Activated CD4-positive, alpha-beta T cell treated with anti-CD3 and anti-CD28 coated beads, Interleukin-2, amount 50 U/mL, for 1 hour (primary cell): Measurements from ENCODE around the gene CAPN6.

ENCODE experiments used
- DNase-seq: peaks from one replicate; pipeline ENCODE4 v3.0.0-alpha.2; 2020

CAPN6 gene, protein sequence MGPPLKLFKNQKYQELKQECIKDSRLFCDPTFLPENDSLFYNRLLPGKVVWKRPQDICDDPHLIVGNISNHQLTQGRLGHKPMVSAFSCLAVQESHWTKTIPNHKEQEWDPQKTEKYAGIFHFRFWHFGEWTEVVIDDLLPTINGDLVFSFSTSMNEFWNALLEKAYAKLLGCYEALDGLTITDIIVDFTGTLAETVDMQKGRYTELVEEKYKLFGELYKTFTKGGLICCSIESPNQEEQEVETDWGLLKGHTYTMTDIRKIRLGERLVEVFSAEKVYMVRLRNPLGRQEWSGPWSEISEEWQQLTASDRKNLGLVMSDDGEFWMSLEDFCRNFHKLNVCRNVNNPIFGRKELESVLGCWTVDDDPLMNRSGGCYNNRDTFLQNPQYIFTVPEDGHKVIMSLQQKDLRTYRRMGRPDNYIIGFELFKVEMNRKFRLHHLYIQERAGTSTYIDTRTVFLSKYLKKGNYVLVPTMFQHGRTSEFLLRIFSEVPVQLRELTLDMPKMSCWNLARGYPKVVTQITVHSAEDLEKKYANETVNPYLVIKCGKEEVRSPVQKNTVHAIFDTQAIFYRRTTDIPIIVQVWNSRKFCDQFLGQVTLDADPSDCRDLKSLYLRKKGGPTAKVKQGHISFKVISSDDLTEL

DNA sequence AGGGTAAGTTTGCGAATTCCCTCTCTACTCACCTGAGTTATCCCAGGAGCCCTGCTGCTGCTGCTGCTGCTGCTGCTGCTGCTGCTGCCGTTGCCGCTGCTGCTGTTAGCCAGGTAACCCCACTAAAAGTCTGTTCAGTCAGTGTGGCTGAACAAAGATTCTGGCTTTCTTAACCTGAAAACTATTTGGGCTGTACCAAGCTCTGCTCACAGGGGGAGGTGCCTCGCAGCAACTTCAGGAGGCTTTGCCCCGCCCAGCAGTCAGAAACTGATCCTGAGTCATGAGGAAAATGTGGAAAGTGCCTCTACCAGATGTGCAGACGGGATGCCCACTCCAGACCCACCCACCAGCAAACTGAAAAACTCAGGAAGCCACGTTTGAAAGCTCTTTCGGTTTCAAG, at the start of gene CAPN6:
Gene CAPN6, minus strand, starts transcription at position 145 of the 400 bp plus-strand sequence. CDS start 6,547 bp downstream, outside the sequence.
- DNase-seq = no peak

DNA sequence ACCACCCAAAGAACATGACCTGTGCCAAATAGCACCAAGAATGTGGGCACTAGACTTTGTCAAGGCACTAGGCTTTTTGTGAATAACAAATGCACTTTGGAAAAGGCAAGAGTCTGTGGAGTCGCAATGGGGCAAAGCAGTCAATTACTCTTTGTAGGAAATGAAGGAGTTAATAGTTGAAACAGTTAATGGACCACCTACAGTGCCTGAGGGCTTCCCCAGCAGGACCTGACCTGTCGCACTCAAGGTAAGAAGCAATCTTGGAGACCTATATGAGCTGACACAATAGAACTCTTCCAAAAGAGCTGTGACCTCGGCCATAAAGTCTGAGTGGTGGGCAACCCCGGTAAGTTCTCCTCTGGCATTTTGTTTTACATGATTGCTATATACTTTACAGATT, 49.2 kb upstream of the CAPN6 start:
- no peak for DNase-seq

DNA sequence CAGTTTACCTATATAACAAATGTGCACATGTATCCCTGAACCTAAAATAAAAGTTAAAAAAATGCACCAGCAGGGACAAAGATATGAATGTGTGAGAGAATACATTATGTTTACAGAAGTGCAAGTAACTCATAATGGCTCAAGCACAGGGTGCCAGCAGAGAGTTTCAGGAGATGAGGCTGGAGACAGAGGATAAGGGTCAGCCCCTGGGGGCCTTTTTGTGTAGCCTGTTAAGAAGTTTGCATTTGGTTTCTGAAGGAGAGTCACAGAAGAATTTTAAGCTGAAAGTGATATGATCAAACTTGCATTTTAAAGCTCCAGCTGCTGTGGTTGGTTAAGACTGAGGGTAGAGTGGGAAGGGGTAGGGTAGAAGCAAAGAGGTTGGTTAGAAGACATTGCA, 48.6 kb upstream of the CAPN6 start:
- no peak for DNase-seq

DNA sequence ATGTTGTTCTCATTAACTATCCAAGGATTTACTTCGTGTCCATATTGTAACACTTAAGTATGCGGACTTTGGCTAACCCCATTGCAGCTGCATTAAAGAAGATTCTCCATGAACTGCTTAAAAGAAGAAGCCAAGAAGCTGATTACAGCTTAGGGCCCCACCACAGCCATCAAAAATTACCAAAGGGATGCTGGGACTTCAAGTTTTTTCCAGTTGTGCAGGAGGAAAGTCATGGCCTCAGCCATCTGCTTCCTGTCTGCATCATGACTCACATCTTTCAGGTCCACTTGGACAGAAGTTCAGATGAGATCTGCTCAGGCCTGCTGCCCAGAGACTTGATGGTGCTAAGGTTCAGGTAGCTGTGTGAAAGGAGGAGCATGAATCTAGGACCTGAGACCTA, 38.8 kb upstream of the CAPN6 start:
- DNase-seq = no peak

DNA sequence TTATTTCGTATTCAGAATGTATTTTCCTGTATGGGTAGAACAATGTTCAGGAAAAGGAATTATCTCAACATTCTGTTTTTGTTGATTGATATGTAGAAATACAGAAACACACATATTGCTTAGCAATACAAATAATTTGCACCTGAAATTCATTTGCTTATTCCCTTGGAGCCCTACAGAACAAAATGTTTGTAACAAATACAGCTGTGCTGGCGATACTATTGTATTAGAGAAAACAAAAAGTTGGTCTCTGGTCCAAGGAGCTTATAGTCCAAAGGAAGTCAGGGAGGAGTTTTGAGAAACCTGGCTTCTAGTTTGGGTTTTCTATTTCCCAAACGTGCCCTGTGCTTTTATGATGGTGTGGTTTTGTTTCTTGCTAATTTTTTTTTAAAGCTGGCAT, 37.8 kb upstream of the CAPN6 start:
- DNase-seq = no peak

DNA sequence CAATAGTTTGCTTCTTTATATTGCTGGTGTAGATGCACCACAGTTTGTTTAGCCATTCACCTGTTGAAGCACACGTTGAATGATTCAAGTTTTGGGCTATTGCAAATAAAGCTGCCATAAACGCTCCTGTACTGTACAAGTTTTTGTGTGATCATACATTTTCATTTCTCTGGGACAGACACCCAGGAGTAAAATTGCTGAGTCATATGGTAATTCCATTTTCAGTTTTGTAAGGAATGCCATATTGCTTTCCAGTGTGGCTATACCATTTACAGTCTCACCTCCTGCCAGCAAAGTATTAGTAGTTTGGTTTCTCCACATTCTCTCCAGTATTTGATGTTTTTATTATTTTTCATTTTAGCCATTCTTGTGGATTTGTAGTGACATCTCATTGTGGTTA, 32.0 kb upstream of the CAPN6 start:
- DNase-seq = no peak

DNA sequence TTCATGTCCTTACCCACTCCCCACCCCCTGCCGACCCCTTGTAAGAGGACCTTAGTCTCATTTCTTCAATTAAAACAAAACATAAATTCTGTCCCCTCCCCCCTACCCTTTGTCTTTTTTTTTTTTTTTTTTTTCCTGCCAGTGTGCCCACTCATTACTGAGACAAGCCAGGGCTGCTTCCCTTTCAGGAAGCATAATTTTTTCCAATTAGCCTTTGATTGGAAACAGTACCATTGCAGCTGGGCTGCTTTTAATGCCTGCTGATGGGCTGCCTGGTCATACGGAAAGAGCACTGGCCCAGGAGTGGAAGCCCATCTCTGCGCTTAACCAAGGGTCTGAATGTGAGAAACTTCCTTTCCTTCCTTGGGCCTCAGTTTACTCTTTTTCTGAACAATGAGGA, 18.6 kb upstream of the CAPN6 start:
- DNase-seq = no peak

DNA sequence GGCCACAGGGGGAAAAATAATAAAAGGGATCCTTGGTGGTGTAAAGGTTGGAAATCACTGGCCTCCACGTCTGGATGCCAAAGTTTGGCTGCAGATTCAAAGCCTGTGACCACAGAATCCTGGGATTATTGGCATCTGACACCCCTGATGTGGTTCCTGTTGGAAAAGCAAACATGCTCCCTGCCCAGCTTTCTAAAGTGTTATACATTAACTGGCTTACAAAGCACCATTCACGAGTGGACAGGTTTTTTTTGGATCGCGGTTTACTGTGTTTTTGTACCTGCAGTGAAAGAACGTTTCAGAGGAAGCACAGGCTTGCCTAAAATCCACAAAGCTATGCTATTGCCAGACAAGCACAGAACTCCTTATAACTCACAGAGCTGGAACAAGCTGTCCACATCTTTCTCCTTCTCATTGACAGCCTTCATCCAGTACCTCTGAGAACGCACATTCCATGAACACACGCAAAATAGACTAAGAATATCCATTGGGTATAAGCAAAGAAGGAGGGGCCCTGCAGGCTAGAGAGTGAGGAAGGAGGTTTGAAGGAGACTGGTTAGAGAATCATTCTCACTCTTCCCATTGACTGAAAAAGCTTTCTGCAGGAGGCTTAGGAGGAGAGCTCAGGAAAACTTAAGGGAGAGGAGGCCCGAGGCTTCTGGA, 14.5 kb upstream of the CAPN6 start:
- no peak for DNase-seq

DNA sequence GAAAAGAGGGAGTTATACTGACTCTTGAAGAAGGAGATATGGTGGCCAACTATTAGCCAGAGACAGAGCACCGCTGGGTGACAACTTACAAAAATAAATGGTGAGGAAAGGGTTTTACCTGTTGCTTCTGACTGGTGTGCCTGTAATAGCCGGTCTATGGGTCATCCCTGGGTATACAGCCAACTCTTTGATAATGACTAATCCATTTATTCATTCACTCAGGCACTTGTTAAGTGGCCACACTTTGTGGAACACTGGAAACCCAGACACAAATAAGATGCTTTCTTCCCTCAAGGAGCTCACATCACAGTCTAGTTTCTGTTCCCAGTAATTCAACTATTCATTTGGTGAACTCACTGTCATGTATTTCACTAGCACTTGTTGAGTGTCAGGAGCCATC, 13.2 kb upstream of the CAPN6 start:
- DNase-seq = no peak

DNA sequence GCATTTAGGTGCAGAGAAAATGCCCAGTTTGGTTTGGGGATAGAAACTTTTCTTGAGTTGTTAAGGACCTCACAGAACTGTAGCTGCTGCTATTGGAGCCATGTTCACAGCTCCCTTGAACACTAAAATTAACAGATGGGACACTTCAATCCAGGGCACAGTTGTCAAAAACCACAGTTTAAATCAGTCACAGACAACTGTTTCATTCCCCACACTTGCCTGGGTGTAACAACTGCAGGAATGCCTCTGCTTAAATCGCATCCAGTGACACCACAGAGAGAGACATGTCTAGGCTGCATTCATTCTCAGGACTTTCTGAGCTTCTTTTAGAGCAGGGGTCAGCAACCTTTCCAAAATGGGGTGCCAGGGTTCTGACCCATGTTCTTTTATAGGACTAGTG, 12.7 kb upstream of the CAPN6 start:
- DNase-seq = no peak

DNA sequence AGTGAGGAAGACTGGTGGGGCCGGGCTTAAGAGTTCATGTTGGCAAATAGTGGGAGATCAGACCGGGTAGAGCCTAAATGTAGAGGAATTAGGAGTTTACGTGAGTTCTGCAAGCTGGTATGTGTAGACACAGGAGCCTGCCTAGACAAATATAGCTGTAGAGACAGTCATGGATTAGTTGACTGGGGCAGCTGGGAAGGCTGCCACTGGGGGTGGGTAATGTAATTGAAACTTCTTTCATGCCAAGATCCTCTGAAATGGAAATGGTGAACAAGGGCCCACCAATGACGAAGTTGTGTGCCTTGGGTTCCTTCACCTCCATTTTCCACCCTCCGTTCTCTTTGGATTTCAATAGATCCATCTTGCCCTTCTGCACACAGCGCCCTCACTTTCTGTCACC, 11.9 kb upstream of the CAPN6 start:
- DNase-seq = no peak

DNA sequence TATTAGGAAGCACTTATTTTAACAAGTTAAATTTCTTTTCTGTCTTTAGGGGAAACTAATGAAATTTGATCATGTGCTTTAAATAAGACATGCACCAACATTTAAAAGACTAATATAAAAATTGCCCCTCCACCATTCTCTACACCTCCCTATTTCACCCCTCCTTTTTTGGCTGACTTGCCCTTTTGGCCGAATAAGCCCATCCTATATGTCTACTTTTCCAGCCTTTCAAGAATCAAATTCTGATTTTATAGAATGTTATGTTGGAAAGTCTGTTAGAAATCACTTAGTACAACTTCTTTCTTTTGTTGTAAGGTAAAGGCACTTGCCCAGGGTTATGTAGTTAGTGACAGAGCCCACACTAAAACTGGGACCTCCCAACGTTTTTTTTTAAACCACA, 1.8 kb downstream of the CAPN6 start:
- no peak for DNase-seq

DNA sequence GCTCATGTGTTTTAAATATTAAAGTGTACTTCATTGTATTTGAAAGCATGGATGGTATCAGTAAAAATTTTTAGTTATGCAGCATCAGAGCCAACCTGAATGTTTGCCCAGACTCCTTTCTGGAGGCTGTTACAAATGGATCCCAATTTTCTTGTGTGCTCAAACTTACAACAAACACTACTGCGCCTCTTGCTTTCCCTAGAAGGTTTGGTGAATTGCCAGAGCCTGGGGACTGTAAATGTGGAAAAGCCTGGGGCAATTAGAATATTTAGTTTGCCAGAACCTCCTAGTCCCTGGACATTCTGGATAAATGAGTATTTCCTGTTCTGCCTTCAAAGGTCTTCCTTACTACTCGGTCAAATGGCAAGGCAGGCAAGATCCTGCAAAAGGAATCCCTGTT, 4.8 kb downstream of the CAPN6 start:
- no peak for DNase-seq

DNA sequence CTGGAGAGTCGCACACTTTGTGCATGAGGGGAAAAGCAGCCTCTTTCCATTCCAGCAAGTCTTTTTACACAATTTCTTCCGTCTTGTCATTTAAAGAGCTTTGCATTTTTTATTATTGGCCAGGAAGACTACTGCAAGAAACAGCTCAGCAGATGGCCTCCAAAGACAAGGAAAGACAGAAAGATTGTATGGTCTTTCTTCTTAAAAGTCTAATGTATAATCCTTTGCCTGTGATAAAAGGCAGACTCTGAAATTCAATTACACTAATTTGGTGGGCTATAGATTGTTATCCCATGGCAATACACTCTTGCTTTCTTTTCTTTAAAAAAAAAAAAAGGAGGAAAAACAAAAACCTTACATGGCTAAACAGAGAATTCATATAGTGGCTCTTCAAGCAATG, 5.9 kb downstream of the CAPN6 start:
- no peak for DNase-seq

DNA sequence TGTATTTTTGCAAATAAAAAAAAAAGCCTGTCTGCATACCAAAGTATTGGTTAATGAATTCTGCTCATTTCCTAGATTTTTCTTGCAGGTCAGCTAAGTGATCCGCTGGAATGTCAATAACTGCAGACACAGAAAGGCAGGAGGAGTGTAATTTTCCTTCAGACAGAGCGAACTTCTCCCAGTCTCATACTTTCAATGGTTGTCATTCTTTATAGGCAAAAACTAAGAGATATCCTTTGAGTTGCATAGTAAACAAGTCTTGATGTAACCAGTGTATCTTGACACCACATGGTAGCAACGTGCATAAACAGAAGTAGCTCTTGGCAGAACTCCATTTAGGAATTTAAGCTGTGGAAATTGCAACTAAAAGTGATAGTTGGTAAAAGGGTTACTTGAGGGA, 8.2 kb downstream of the CAPN6 start:
- DNase-seq = no peak

DNA sequence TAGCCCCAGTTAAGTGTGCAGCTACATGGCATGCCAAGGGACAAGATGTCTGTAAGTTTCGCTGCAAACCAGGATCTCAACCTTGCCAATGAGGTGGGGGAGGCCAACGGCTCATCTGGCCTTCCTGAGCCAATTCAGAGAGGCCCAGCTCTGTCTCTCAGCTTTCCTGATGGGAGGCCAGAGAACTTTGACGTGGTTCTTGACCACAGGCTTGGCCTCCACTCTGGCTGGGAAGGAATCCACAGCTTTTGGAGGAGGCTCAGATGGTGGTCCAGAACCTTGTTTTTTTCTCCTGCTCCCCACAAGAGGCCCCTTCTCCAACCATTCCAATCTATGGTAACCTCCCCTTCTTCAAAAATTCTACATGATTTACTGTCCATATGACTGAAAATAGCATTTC, 9.8 kb downstream of the CAPN6 start:
- DNase-seq = no peak

DNA sequence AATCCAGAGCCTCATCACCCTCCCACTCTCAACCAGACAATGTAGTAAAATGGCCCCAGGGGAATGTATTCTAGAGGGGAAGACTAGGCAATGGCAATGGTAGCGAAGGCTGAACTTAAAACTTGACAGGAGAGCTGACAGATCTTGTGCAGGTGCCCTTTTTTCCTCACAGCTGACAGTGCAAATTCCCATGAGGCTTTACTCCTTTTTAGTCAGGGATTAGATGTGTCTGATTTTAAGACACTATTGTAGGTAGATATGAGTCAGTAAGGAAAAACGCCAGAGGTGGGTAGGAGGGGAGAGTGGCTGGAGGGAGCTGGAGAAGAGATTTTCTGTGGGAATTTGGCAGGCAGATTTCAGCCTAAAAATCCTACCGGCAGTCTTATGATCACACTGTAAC, 10.7 kb downstream of the CAPN6 start:
- DNase-seq = no peak

DNA sequence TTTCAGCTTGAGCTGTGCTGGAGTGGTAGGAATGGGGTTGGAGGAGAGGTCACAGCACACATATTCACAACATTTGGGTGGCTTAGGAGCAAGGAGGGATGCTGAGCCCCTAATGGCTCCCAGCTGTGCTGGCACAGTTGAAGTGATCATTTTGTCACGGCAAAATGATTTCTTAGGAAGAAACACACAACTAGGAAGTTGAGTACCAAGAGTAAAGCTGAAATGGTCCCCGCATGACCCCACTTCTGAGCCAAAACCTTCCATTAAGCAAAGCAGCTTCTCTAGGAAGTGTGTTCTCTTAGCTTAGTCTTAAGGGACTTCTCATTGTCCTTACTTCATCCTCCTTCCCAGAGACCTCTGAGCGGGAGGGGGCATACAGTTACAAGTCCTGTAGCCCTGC, 12.6 kb downstream of the CAPN6 start:
- no peak for DNase-seq

DNA sequence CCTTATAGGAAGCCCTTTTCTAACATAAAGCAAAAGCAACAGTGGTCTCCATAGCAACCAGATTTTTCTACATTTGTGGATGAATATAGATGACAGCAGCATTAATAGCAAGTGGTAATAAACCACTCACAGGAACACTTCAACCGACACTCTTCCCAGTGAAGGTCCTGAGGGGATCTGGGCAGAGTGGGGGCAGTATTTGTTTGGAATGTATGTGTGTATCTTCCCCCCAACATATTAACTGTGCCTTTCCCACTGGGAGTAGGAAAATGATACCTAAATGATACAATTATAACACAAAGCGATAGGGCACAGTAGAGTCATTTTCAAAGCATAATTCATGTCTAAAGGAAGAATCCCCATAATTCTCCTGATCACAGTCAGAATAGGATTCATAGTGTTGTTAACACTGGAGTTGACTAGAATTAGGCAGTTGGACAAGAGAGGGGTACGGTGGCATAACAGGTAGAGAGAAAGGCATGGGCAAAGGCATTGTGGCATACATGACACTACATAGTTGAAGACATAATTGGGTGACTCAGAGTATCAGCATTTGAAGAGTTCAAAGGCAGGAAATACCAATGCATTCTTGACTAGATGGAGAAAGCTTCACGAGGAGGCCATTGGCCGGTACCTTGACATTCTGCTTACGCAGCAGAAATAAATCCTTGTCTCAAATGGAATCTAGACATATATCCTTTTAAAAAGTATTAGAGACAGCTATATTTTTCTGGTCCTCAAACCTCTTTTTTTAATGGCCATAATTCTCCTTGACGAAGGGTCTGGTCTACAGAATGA, 15.2 kb downstream of the CAPN6 start:
- DNase-seq = no peak

DNA sequence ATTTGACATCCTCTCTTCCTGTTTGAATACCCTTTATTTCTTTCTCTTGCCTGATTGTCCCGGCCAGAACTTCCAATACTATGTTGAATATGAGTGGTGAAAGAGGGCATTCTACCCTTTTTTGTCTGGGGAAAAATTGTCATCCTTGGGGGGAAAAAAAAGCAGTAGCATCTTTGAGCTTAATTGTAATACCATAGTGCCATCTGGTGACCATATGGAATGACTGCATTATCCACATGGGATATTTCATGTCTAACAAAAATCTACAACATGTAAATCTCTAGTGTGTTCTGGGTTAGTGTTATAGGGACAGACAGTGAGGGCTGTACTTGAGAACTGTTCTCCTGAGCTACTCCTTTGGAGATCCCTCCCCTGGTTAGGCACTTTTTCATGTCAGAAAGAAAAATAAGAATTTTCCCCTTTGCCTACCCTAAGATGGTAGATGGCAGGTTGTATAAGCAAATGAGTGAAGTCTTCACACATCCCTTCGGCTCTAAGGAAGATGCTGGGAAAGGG, 26.0 kb downstream of the CAPN6 start:
- DNase-seq = no peak

DNA sequence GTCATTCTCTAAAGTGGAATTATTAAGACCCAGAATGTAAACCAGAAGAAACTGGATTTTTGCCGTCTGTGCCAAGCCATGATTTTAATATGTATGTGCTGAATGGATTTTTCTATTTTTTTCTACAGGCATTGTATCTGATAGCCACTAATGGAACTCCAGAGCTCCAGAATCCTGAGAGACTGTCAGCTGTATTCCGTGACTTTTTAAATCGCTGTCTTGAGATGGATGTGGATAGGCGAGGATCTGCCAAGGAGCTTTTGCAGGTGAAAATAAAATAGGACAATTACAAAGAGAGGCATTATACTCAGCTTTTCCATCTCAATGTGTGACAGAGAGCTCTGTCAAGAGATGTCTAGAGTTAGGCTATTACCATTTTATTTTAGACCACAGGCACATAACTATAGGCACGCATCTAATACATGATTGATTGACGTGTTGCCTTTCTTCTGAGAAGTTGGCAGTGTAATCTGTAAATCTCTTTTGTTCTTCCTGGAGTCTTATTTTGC, 53.9 kb downstream of the CAPN6 start:
- no peak for DNase-seq

DNA sequence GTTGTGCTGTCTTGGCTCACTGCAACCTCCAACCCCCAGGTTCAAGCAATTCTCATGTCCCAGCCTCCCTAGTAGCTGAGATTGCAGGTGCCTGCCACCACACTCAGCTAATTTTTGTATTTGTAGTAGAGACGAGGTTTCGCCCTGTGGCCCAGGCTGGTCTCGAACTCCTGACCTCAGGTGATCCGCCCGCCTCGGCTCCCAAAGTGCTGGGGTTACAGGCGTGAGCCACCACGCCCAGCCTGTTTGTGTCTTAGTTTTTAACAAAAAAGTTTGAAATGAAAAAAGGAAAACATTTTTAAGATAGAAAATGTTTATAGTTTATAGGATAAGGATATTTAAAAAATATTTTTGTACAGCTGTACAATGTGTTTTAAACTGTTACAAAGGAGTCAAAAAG, 62.4 kb downstream of the CAPN6 start:
- DNase-seq = no peak

DNA sequence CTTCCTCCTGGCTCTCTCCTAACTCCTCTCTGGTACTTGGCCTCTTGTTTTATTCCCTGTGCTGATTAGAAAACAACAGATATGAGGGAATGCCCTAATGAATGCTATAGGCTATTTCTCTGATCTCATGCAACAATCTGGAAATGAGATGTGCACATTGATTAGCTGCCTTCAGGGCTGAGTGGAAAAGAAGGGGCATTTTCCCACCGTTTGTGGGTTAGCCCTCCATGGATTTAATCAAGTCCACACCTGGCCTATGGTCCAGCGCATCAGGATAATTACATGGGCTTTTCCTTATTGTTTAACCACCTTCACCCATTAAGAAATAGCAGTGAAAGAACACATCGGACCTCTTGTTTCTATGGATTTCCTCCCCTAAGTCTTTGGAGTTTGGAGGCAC, 70.0 kb downstream of the CAPN6 start:
- DNase-seq = no peak
